ENCODE data around the gene UQCRQ.

UQCRQ gene

DNA sequence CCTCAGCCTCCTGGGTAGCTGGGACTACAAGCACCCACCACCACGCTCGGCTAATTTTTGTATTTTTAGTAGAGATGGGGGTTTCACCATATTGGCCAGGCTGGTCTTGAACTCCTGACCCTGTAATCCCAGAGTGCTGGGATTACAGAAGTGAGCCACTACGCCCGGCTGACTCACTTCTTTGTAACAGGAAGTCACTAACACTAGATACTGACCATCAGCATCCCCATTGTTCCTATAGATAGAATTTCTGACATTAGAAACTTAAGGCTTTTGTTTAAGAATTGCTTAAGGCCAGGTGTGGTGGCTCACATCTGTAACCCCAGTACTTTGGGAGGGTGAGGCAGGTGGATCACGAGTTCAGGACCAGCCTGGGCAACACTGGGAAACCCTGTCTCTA, 49.2 kb downstream of the UQCRQ start:
- H3K27ac ChIP-seq = no peak overlapping the region

DNA sequence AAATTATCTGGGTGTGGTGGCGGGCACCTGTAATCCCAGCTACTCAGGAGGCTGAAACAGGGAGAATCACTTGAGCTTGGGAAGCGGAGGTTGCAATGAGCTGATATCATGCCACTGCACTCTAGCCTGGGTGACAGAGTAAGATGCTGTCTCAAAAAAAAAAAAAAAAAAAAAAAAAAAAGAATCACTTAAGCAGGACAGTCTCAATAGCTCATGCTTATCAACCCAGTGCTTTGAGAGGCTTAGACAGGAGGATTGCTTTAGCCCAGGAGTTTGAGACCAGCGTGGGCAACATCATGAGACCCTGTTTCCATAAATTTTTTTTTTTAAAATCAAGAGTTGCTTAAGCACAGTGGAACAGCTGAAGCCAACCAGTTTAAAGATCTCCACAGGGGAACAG, 49.6 kb downstream of the UQCRQ start:
- TF ChIP-seq, protein P1, sequence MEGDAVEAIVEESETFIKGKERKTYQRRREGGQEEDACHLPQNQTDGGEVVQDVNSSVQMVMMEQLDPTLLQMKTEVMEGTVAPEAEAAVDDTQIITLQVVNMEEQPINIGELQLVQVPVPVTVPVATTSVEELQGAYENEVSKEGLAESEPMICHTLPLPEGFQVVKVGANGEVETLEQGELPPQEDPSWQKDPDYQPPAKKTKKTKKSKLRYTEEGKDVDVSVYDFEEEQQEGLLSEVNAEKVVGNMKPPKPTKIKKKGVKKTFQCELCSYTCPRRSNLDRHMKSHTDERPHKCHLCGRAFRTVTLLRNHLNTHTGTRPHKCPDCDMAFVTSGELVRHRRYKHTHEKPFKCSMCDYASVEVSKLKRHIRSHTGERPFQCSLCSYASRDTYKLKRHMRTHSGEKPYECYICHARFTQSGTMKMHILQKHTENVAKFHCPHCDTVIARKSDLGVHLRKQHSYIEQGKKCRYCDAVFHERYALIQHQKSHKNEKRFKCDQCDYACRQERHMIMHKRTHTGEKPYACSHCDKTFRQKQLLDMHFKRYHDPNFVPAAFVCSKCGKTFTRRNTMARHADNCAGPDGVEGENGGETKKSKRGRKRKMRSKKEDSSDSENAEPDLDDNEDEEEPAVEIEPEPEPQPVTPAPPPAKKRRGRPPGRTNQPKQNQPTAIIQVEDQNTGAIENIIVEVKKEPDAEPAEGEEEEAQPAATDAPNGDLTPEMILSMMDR (conservative IDR thresholded peaks at IDR 0.05) = no peak
- TF ChIP-seq ZFX (IDR thresholded peaks at IDR 0.05) = no peak
- H3K27ac ChIP-seq = no peak overlapping the region

More for the DNA sequence above, 49.2 kb downstream of the UQCRQ start:
- no peak for TF ChIP-seq ZFX (IDR thresholded peaks at IDR 0.05)
- TF ChIP-seq, protein P1 (conservative IDR thresholded peaks at IDR 0.05) = no peak
